Right kidney (tissue), 9 donors: ENCODE data around the gene AMN1.
A peak's percentile ranks its signal among the peaks of the same experiment; 100 is the strongest.
"Not testable (repeated sequence)": the region's sequence is repeated elsewhere in the genome, so short reads cannot be mapped to it uniquely, and the experiment has no call there.

Experiments used
- DNase-seq: peaks from one replicate; pipeline ENCODE4 v3.0.0-alpha.2; 2016
- long read RNA-seq, 8 donors: transcript quantifications; one replicate each; lab custom pipeline, GENCODE V29; 2026

The AMN1 gene
- long read RNA-seq, donor 1, transcript AMN1-201 (7 exons, 2,110 nt): major isoform, 6 of 9 reads
- long read RNA-seq, donor 1, partial matches to known transcripts: 0 of 9 reads
- long read RNA-seq, donor 1, other reads (novel, unspliced or antisense): 0 of 9 reads
- long read RNA-seq, donor 2, partial matches to known transcripts: 0 of 7 reads
- long read RNA-seq, donor 2, other reads (novel, unspliced or antisense): 0 of 7 reads
- long read RNA-seq, donor 3, partial matches to known transcripts: 0 of 7 reads
- long read RNA-seq, donor 3, other reads (novel, unspliced or antisense): 0 of 7 reads
- long read RNA-seq, donor 4, partial matches to known transcripts: 0 of 7 reads
- long read RNA-seq, donor 4, other reads (novel, unspliced or antisense): 0 of 7 reads
- long read RNA-seq, donor 5, transcript AMN1-201 (7 exons, 2,110 nt): major isoform, 6 of 10 reads
- long read RNA-seq, donor 5, partial matches to known transcripts: 0 of 10 reads
- long read RNA-seq, donor 5, other reads (novel, unspliced or antisense): 0 of 10 reads
- long read RNA-seq, donor 6, transcript AMN1-211 (6 exons, 880 nt): major isoform, 6 of 9 reads
- long read RNA-seq, donor 6, partial matches to known transcripts: 0 of 9 reads
- long read RNA-seq, donor 6, other reads (novel, unspliced or antisense): 0 of 9 reads
- long read RNA-seq, donor 7, transcript AMN1-201 (7 exons, 2,110 nt): major isoform, 5 of 8 reads
- long read RNA-seq, donor 7, partial matches to known transcripts: 0 of 8 reads
- long read RNA-seq, donor 7, other reads (novel, unspliced or antisense): 0 of 8 reads
- long read RNA-seq, donor 8, partial matches to known transcripts: 0 of 6 reads
- long read RNA-seq, donor 8, other reads (novel, unspliced or antisense): 0 of 6 reads

GRCh38 chr12:31728917-31729640 lies at the start of gene AMN1:
Gene AMN1, minus strand, starts transcription at chr12:31729021. Its CDS starts 13 bp downstream, at chr12:31729008.
- peak; percentile 98 for DNase-seq

GRCh38 chr12:31773867-31774266 lies 45.0 kb upstream of the AMN1 start:
- no peak for DNase-seq

DNA sequence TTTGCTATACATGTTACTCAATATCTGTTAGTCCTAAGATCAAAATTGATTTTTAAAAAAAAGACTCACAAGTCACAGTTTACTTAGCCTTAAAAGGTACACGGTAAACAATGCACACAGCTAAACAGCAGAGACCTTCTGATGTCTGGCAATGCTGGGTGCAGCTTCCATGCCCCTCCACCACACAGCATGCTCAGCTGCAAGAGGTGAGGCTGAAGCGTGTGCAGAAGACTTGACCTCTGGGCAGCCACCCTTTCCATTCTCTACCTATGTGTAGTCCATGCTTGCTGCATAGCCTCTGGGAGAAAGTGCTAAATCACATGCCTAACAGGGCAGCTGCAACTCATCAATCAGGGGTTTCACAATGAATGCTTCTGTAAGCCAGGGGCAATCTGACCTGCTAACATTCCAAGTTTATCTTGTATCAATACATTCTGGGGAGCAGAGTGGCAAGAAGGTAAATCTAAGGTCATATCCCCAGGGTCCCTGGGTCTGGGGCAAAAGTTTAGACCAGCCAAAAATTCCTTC lies 44.5 kb upstream of the AMN1 start:
- no peak for DNase-seq

GRCh38 chr12:31772685-31773222 lies 43.9 kb upstream of the AMN1 start:
- DNase-seq: no peak

GRCh38 chr12:31772186-31772585 lies 43.4 kb upstream of the AMN1 start:
- DNase-seq: no peak

DNA sequence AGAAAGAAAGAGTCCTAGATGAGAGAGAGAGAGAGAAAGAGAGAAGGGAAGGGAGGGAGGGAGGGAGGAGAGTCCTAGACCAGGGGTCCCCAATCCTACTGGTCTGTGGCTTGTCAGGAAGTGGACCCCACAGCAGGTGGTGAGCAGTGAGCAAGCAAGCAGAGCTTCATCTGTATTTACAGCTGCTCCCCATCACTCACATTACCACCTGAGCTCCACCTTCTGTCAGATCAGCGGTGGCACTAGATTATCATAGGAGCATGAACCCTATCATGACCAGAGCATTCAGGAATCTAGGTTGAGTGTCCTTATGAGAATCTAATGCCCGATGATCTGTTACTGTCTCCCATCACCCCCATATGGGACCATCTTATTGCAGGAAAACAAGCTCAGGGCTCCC lies 39.2 kb upstream of the AMN1 start:
- DNase-seq: no peak

GRCh38 chr12:31765931-31766330 lies 37.1 kb upstream of the AMN1 start:
- no peak for DNase-seq

DNA sequence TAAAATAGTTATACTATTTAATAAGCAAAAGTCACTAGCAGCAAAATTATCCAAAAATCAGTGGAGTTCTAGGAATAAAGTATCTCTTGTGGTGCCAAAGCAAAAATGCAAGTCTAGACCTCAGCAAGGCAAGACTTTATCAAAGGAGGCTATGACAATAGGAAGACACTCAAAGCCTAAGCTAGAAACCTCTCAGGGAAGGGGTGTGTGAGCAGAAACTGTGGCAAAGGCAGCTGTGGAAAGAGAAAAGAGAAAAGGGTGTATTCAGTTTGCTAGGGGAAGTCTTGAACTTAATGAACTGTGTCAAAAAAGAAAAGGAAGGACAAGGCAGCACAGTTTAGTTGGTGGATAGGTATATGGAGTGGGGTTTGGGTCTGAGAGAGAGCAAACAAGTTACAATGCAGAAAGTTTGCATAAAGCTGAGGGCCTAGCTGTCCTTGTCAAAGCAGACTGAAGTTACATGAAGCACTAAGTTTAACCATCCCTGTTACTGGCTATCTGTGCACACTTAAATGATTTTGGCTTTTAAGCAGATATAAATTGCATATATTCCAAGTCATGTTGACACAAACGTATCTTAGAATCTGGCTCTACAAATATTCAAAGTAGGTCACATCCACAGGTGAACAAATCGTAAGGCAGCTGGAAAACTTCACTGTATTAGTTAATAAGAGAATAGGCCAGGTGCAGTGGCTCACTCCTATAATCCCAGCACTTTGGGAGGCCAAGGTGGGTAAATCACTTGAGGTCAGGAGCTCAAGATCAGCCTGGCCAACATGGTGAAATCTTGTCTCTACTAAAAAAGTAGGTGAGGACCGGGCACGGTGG lies 31.0 kb upstream of the AMN1 start:
- DNase-seq: no peak

DNA sequence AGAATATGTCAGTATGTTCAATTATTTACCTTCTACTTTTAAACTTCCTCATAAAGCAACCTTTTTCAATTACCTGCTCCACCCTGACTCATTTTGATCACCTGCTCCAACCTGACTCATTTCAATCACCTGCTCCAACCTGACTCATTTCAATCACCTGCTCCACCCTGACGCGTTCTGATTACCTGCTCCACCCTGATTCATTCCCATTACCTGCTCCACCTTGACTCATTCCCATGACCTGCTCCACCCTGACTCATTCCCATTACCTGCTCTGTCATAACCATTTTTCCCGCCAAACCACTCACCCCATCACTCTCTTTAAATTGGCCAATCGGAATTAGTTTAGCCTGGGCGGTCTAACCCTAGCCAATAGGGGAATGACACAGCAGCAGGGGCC lies 29.5 kb upstream of the AMN1 start:
- not testable (repeated sequence) for DNase-seq

DNA sequence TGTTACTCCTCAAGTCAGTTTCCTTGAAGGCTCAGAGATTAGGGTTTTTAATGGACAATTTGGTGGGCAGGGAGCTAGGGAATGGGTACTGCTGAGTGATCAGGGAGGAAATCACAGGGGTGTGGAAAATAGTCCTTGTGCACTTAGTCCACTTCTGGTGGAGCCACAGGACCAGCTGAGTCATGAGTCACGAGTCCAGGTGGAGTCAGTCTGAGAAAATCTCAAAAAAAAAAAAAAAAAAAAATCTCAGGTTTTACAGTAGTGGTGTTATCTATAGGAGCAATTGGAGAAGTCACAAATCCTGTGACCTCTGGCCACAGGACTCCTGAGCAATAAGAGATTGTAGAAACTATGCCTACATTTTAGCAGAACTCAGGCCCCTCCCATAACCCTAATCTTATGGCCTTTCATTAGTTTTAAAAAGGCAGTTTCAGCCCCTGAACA lies 28.2 kb upstream of the AMN1 start:
- no peak for DNase-seq

GRCh38 chr12:31752450-31752849 lies 23.6 kb upstream of the AMN1 start:
- no peak for DNase-seq

DNA sequence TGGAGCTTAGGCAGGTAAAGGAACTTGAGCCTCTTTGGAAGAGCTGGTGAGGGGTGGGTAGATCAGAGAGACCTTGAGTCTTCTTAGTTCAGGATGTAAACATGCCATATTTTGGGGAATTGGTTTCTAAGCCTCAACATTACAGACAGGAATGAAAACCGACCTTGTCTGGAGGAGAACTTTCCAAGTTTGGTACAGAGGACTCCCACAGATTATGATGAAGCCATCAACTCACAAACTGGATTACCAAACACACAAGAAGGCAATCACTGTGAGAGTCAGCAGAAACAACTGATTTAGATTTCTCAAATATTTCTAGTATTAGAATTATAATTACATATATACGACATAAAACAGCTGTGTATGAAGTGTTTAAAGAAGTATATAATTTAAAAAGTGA lies 22.3 kb upstream of the AMN1 start:
- no peak for DNase-seq

DNA sequence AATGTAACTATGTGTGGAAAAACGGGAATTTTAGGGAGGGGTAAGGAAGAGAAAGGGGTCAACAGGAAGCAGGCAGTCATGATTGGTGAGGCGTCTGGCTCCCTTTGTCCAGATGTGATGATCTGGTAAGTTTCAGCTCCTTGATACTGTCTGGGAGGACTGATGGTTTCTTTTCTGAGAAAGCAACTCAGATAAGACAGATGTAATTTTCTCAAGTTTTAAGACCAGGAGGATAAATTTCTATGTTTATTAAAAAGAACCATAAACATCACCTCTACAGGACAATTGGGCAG lies 21.9 kb upstream of the AMN1 start:
- no peak for DNase-seq

DNA sequence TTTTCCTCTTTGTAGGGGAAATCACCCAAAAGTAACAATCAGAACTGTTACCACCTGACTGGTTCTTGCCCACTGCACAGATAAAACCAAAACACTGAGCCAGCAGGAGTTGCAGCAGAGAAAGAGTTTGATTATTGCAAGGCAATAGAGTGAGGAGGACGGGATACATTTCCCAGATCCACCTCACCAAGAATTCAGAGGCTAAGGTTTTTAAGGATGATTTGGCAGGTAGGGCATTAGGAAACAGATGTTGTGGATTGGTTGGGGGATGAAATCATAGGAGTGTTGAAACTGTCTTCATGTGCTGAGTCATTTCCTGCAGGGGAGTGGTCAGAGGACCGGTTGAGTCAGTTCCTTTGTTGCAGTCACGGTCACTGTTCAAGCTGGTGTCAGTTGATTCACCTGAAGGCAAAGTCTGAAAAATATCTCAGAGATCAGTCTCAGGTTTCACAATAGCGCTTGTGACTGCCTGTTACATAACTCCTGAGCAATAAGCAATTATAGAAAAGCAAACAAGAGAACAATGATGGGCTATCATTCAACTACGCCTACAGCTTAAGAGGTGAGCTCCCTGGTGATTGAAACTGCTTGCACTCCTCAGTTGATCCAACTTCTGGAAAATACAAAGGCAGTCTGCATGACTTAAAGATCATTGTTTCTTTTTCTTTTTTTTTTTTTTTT lies 20.3 kb upstream of the AMN1 start:
- no peak for DNase-seq

- no peak for DNase-seq
Measured at GRCh38 chr12:31745242-31745641, 16.4 kb upstream of the AMN1 start.

GRCh38 chr12:31744363-31744762 lies 15.5 kb upstream of the AMN1 start:
- not testable (repeated sequence) for DNase-seq

GRCh38 chr12:31742891-31743290 lies 14.1 kb upstream of the AMN1 start:
- DNase-seq: no peak

GRCh38 chr12:31740628-31741027 lies 11.8 kb upstream of the AMN1 start:
- DNase-seq: no peak

DNA sequence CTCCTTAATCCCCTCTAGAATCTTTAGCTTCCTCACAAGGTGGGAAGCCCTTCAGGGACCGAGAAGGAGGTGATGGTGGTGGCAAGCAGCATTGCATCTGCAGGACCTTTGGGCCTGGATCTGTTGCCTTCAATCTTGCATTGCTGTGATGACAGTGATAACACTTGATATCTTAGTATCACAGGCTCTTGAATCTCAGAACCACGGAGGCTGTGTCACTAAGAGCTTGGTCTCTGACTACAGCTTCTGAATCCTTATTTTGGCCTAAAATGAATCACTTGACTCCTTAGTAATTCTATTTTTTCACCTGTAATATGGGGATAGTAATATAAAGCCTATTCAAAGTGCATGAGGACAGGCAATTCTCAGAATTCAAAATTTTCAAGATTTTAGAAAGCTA lies 8.9 kb upstream of the AMN1 start:
- DNase-seq: no peak

DNA sequence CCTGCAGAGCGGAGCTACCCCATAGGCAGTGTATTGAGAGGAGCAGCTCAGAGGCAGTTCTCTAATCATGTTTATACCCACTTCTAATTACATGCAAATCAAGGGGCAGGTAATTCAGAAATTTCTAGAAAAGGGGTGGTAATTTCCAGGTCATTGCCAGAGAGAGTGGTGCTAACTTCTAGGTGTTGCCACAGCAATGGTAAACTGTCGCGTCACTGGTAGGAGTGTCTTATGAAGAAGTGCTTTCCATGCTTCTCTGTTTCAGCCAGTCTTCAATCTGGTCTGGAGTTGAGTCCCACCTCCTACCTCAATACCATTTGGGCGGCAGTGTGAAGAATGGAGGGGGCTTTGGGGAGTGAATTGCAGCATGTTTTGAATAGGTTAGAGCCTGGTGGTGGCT lies 8.5 kb upstream of the AMN1 start:
- no peak for DNase-seq

- no peak for DNase-seq
Measured at GRCh38 chr12:31736472-31736871, 7.7 kb upstream of the AMN1 start.
